Lung (tissue), 12 donors: ENCODE results near the gene ITGB2. TPM values are rescaled to one million over a fixed set of nuclear protein-coding genes. Genes with fewer than 3 reads are reported as not detected.
"Not testable (repeated sequence)": the region's sequence is repeated elsewhere in the genome, so short reads cannot be mapped to it uniquely, and the experiment has no call there.

Experiments used
- ATAC-seq: fragments of 200-7000 bp; cut with Tn5 transposase; one replicate; pipeline ENCODE4 v1.9.1; 2020; ENCODE audit warnings: moderate number of reproducible peaks; ENCODE audit not compliant: insufficient read depth, low FRiP score
- DNase-seq, 3 donors: peaks; one replicate each; pipeline ENCODE4 v3.0.0-alpha.2; 2013 to 2017
- H3K27ac ChIP-seq, 2 donors: one replicate each; pipeline ENCODE4 v1.5.1; 2013; ENCODE audit warnings: mild to moderate bottlenecking in 2 of 2, moderate library complexity in 2 of 2, control low read depth in 1 of 2, inconsistent platforms in 1 of 2, low read depth in 1 of 2, low read length in 1 of 2
- H3K27me3 ChIP-seq, 3 donors: one replicate each; pipeline ENCODE4 v1.5.1; 2013; ENCODE audit warnings: low read length in 2 of 3; ENCODE audit not compliant: control insufficient read depth in 3 of 3, insufficient read depth in 3 of 3
- H3K36me3 ChIP-seq, 4 donors: one replicate each; pipeline ENCODE4 v1.5.1; 2013; ENCODE audit warnings: low read length in 4 of 4, mild to moderate bottlenecking in 1 of 4, moderate library complexity in 1 of 4; ENCODE audit not compliant: control insufficient read depth in 4 of 4, insufficient read depth in 4 of 4
- H3K4me1 ChIP-seq, 5 donors: one replicate each; pipeline ENCODE4 v1.5.1; 2013; ENCODE audit warnings: low read length in 5 of 5, mild to moderate bottlenecking in 2 of 5, moderate library complexity in 1 of 5; ENCODE audit not compliant: control insufficient read depth in 5 of 5, insufficient read depth in 5 of 5
- H3K4me3 ChIP-seq: one replicate; pipeline ENCODE4 v1.5.1; 2013; ENCODE audit warnings: mild to moderate bottlenecking, control low read depth, moderate library complexity
- H3K9ac ChIP-seq, 2 donors: one replicate each; pipeline ENCODE4 v1.5.1; 2013; ENCODE audit warnings: low read length in 2 of 2, control low read depth in 1 of 2; ENCODE audit not compliant: insufficient read depth in 1 of 2
- H3K9me3 ChIP-seq, 4 donors: one replicate each; pipeline ENCODE4 v1.5.1; 2013; ENCODE audit warnings: low read length in 3 of 4, mild to moderate bottlenecking in 1 of 4, moderate library complexity in 1 of 4; ENCODE audit not compliant: control insufficient read depth in 4 of 4, insufficient read depth in 3 of 4
- WGBS, 2 donors: extraction: QIAGEN DNeasy Blood & Tissue Kit; methylation state at CpG; one replicate each; pipeline ENCODE4 v1.1.7; 2013; 5-methylcytosine and 5-hydroxymethylcytosine counted together
- polyA plus RNA-seq, 2 donors: library from polyadenylated mRNA; stranded (reverse); fragments of 200-250 nt; gene quantifications; one replicate each; pipeline ENCODE4 v1.2.1, GENCODE V29; 2013
- total RNA-seq, 2 donors: library from RNA; depleted of rRNA in 1 of 2; stranded (reverse); fragments of >200 nt in 1 of 2; gene quantifications; one replicate each; pipeline ENCODE4 v1.2.1, GENCODE V29; 2014 to 2021
- TF ChIP-seq, protein P1 (sequence below): IDR thresholded peaks from 2 replicates; pipeline ENCODE4 v1.5.1; 2012; ENCODE audit warnings: mild to moderate bottlenecking; ENCODE audit errors: control extremely low read depth, extremely low read depth
- donor health status: control.
- donor health status: control.
- donor health status: Bipolar disorder and iron deficiency.
- donor health status: healthy.
- donor health status: DM: yes; HTN: yes; CAD: no.

ITGB2 gene
- total and polyA plus RNA-seq, 4 donors = 52.9 to 376 (median 187) TPM

DNA sequence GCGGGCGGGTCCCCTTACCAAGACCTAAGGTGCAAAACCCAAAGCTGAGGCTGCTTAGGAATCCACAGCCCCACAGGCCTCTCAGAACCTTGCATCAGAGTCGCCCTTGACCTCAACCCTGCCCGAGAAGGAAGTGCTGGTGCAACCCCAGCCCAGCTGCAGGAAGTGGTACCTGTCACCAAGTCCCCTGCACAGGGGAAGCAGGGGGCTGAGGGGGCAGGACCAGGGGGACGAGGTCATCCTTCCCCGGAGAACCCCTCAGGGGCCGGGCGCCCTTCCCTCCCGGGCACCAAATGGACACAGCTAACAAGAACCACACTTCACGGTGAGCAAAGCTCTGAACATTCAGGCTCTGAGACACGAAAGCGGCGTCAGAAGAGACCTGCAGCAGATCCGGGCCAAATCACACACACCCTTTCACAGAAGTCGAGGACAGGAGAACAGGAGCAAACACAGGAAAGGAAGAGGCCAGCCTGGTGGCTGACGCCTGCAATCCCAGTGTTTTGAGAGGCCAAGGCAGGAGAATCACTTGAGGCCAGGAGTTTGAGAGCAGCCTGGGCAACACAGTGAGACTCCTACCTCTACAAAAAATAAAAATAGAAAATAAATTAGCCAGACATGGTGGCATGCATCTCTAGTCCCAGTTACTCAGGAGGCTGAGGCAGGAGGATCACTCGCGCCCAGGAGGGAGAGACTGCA lies 6.4 kb downstream of the ITGB2 start:
- H3K9ac ChIP-seq = no peak overlapping the region
- peaks cover 0 to 15% (median 0%) of the 10 kb centered on the region in 5 donors for H3K4me1 ChIP-seq
- DNase-seq = no peak
- peaks cover 0 to 2% (median 0%) of the 10 kb centered on the region in 4 donors for H3K9me3 ChIP-seq
- 33 to 57% methylated on average over 18 of the region's 18 CpGs for WGBS, 2 donors
- TF ChIP-seq, protein P1, sequence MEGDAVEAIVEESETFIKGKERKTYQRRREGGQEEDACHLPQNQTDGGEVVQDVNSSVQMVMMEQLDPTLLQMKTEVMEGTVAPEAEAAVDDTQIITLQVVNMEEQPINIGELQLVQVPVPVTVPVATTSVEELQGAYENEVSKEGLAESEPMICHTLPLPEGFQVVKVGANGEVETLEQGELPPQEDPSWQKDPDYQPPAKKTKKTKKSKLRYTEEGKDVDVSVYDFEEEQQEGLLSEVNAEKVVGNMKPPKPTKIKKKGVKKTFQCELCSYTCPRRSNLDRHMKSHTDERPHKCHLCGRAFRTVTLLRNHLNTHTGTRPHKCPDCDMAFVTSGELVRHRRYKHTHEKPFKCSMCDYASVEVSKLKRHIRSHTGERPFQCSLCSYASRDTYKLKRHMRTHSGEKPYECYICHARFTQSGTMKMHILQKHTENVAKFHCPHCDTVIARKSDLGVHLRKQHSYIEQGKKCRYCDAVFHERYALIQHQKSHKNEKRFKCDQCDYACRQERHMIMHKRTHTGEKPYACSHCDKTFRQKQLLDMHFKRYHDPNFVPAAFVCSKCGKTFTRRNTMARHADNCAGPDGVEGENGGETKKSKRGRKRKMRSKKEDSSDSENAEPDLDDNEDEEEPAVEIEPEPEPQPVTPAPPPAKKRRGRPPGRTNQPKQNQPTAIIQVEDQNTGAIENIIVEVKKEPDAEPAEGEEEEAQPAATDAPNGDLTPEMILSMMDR = no peak
- H3K27me3 ChIP-seq = peaks cover 0 to 8% (median 3%) of the 10 kb centered on the region in 3 donors
- no peak for ATAC-seq
- no peak overlapping the region for H3K4me3 ChIP-seq
- H3K27ac ChIP-seq = peak overlapping the region in 1 of 2 donors; percentile 55
- H3K36me3 ChIP-seq = no peaks in the 10 kb centered on the region

DNA sequence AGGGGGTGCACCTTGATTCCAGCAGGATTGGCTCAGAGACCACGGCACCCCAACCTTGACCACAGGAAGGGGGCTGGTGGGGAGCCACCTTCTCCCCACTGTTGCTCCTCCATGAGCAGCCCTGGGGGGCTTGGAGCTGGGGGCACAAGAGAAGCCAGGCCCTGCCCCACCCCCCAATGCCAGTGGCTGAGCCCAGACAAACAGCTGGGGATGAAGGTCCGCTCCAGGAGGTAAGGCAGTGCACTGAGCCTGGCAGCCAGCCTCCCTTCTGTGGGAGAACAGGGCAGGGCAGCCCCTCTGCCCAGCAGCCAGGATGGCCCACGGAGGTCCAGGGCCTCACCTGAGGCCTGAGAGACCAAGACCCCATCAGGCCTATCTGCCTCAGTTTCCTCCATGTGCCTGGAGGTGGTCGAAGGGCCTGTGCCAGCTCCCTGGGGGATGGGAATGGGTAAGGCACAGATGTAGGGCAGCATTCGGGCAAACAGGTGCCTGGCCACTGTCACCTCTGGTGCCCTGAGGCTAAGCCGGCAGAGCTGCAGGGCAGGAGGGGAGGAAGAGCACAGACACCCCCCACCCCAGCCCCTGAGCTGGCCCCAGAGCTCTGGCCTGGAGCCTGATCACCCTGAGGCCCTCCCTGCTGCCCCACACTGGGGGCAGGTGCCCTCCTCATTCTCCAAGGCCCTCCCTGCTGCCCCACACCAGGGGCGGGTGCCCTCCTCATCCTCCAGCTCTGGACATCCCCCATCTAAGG lies 7.1 kb downstream of the ITGB2 start:
- peaks cover 0 to 8% (median 3%) of the 10 kb centered on the region in 3 donors for H3K27me3 ChIP-seq
- ATAC-seq (no peak), DNase-seq (no peak)
- no peaks in the 10 kb centered on the region for H3K36me3 ChIP-seq
- peak overlapping the region in 1 of 2 donors; percentile 15 for H3K27ac ChIP-seq
- 62 to 69% methylated on average over 6 to 7 of the region's 7 CpGs for WGBS, 2 donors
- peaks cover 0 to 2% (median 0%) of the 10 kb centered on the region in 4 donors for H3K9me3 ChIP-seq
- peaks cover 0 to 18% (median 0%) of the 10 kb centered on the region in 5 donors for H3K4me1 ChIP-seq
- TF ChIP-seq, protein P1 = no peak
- H3K9ac ChIP-seq = no peak overlapping the region
- no peak overlapping the region for H3K4me3 ChIP-seq

DNA sequence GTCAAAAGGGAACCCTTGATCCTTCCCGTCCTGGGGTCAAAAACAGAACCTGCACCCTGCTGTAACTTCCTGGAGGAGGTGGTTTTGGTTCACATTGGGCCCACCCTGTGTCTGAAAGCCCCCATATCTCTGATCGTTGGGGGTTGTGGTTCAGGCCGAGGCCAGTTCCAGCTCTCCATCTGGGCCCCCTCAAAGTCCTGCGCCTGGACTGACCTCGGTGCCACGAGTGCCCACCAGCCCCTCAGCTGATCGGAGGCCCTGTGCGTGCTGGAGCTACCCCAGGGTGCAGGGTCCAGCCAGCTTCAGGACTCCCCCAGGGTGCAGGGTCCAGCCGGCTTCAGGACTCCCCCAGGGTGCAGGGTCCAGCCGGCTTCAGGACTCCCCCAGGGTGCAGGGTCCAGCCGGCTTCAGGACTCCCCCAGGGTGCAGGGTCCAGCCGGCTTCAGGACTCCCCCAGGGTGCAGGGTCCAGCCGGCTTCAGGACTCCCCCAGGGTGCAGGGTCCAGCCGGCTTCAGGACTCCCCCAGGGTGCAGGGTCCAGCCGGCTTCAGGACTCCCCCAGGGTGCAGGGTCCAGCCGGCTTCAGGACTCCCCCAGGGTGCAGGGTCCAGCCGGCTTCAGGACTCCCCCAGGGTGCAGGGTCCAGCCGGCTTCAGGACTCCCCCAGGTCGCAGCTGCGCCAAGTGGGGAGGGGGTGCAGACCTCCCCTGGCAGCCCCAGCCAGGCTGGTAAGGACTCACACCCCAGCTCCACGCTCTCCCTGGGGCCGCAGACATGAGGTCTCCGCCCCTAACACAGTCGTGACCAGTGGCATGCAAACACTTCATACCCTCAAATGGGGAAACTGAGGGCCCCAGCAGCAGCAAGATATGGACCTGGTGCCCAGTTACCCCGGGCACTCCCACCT lies 7.9 kb downstream of the ITGB2 start:
- H3K27ac ChIP-seq = peak overlapping the region in 1 of 2 donors; percentile 15
- not testable (repeated sequence) for DNase-seq, H3K36me3 ChIP-seq, ATAC-seq, H3K4me3 ChIP-seq, H3K27me3 ChIP-seq, H3K9ac ChIP-seq, H3K9me3 ChIP-seq
- peaks cover 0 to 16% (median 3%) of the 10 kb centered on the region in 5 donors for H3K4me1 ChIP-seq
- WGBS, 2 donors = 62 to 73% methylated on average over 17 to 19 of the region's 25 CpGs
